Cardiac muscle cell (in vitro differentiated cells and primary cell): ENCODE results near the gene XIRP2. TPM values are rescaled to one million over a fixed set of nuclear protein-coding genes. Genes with fewer than 3 reads are reported as not detected.

ENCODE experiments used
- DNase-seq, 2 donors: peaks; one replicate each; pipeline versions ENCODE4 v3.0.0 to v3.0.0-alpha.2; 2010 to 2017; ENCODE audit warnings: low read depth in 1 of 2, low spot score in 1 of 2
- H3K27ac ChIP-seq: fragments of 200-600 bp; sonication (generic); 2 replicates; pipeline ENCODE4 v1.5.1; 2016
- H3K27me3 ChIP-seq: fragments of 200-600 bp; sonication (generic); 2 replicates; pipeline ENCODE4 v1.6.0; 2016; ENCODE audit warnings: control low read depth
- H3K36me3 ChIP-seq: fragments of 200-600 bp; sonication (generic); 2 replicates; pipeline ENCODE4 v1.5.1; 2016; ENCODE audit warnings: control low read depth
- H3K4me1 ChIP-seq: fragments of 200-600 bp; sonication (generic); 2 replicates; pipeline ENCODE4 v1.8.1; 2017; ENCODE audit warnings: low read depth, mild to moderate bottlenecking, mixed run types
- H3K4me3 ChIP-seq: fragments of 200-600 bp; sonication (generic); 2 replicates; pipeline ENCODE4 v1.5.1; 2016; ENCODE audit warnings: mild to moderate bottlenecking
- H3K9me3 ChIP-seq: fragments of 200-600 bp; sonication (generic); 2 replicates; pipeline ENCODE4 v1.5.1; 2017; ENCODE audit warnings: low read depth, mild to moderate bottlenecking, control low read depth
- polyA plus RNA-seq: library from polyadenylated mRNA; unstranded; fragments of >200 nt; fragmentation: Nextera tagmentation; extraction: Ambion mirVana; gene quantifications from 2 replicates; pipeline ENCODE4 v1.2.1, GENCODE V29; 2016
- total RNA-seq: library from RNA; depleted of rRNA; stranded (reverse); fragments of >200 nt; gene quantifications from 2 replicates; pipeline ENCODE4 v1.2.3, GENCODE V29; 2016
- TF ChIP-seq, protein P1 (sequence below): IDR thresholded peaks from 2 replicates; pipeline ENCODE4 v1.5.1; 2012; ENCODE audit warnings: low read depth, mild to moderate bottlenecking, low read length

Gene XIRP2, protein sequence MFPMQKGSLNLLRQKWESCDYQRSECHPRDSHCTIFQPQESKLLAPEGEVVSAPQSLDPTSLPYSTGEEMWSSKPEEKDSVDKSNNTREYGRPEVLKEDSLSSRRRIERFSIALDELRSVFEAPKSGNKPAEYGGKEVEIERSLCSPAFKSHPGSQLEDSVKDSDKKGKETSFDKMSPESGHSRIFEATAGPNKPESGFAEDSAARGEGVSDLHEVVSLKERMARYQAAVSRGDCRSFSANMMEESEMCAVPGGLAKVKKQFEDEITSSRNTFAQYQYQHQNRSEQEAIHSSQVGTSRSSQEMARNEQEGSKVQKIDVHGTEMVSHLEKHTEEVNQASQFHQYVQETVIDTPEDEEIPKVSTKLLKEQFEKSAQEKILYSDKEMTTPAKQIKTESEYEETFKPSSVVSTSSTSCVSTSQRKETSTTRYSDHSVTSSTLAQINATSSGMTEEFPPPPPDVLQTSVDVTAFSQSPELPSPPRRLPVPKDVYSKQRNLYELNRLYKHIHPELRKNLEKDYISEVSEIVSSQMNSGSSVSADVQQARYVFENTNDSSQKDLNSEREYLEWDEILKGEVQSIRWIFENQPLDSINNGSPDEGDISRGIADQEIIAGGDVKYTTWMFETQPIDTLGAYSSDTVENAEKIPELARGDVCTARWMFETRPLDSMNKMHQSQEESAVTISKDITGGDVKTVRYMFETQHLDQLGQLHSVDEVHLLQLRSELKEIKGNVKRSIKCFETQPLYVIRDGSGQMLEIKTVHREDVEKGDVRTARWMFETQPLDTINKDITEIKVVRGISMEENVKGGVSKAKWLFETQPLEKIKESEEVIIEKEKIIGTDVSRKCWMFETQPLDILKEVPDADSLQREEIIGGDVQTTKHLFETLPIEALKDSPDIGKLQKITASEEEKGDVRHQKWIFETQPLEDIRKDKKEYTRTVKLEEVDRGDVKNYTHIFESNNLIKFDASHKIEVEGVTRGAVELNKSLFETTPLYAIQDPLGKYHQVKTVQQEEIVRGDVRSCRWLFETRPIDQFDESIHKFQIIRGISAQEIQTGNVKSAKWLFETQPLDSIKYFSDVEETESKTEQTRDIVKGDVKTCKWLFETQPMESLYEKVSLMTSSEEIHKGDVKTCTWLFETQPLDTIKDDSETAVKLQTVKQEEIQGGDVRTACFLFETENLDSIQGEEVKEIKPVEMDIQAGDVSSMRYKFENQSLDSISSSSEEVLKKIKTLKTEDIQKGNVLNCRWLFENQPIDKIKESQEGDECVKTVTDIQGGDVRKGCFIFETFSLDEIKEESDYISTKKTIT (N-terminal part only)
- total RNA-seq (0.51 and 0.53 TPM in 2 replicates), polyA plus RNA-seq (0.51 and 0.59 TPM in 2 replicates)

DNA sequence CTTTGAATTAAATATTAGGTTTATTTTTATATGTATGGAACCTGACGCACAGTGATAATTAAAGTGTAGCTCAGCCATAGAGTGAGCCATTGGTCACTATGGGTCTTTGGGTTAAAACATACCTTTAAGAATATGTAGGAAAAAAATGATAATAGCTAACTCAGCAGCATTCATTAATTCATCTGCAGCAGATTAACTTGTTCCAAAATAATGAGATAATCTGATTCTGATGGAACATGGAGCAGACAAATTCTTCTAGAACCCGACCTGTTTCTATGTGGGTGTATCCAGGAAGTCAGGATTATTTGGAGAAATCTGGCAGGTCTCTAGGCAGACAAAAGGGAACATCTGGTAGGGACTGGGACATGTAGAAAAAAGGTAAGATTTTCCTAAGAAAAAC, at the start of gene XIRP2:
XIRP2 (plus strand) TSS at position 301 of the 400 bp plus-strand sequence. CDS start 15,003 bp downstream, outside the sequence.
- H3K27ac ChIP-seq = no peak within 1 kb of the TSS
- no peaks in the 10 kb centered on the region for H3K4me1 ChIP-seq
- DNase-seq = no peak
- no peaks in the 10 kb centered on the region for H3K9me3 ChIP-seq
- no peaks in the 10 kb centered on the region for H3K27me3 ChIP-seq
- H3K4me3 ChIP-seq = no peak within 1 kb of the TSS
- H3K36me3 ChIP-seq = no peaks in the 10 kb centered on the region
- TF ChIP-seq, protein P1, sequence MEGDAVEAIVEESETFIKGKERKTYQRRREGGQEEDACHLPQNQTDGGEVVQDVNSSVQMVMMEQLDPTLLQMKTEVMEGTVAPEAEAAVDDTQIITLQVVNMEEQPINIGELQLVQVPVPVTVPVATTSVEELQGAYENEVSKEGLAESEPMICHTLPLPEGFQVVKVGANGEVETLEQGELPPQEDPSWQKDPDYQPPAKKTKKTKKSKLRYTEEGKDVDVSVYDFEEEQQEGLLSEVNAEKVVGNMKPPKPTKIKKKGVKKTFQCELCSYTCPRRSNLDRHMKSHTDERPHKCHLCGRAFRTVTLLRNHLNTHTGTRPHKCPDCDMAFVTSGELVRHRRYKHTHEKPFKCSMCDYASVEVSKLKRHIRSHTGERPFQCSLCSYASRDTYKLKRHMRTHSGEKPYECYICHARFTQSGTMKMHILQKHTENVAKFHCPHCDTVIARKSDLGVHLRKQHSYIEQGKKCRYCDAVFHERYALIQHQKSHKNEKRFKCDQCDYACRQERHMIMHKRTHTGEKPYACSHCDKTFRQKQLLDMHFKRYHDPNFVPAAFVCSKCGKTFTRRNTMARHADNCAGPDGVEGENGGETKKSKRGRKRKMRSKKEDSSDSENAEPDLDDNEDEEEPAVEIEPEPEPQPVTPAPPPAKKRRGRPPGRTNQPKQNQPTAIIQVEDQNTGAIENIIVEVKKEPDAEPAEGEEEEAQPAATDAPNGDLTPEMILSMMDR = no peak

DNA sequence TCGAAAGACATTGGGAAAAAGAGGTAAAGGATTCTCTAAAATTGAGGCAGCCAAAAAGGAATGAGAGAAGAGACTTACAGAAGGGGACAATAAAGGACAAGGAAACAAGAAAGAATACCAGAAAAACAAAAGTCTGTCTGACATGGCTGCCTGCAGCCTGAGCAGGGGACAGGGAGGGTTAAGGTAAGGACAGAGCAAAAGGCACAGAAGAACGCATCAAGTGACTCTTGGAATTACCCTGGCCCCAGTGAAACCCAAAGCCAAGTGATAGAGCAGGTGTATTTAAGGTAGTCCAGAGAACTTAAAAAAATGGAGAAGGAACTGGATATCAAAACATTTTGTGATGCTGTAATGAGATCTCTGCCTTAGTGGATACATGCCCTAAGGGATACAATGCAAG, 47.1 kb upstream of the XIRP2 start:
- DNase-seq = no peak
- TF ChIP-seq, protein P1 = no peak

DNA sequence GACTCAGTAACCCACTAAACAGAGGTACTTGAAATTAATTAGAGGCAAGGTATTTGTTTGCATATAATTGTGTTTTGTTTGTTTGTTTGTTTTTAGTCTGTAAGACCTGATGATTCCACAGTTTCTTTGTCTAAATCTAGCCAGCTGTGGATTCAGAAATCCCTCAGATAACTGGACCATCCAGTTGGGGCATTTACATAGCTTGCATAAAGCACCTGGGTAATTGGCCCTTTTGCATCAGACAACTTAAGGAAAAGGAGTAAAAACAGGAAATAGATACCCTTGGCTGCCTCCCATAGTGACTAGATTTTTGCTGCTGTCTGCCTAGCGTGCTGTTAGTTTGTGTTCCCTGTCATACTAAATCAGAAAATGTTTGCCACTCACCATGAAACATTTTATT, 46.6 kb upstream of the XIRP2 start:
- DNase-seq = no peak

More for the DNA sequence above, 47.1 kb upstream of the XIRP2 start:
- Histone ChIP-seq H3K27ac (no peak overlapping the region), H3K9me3 (no peaks in the 10 kb centered on the region), H3K36me3 (no peaks in the 10 kb centered on the region), H3K4me3 (no peak overlapping the region), H3K4me1 (no peaks in the 10 kb centered on the region), H3K27me3 (no peaks in the 10 kb centered on the region)

DNA sequence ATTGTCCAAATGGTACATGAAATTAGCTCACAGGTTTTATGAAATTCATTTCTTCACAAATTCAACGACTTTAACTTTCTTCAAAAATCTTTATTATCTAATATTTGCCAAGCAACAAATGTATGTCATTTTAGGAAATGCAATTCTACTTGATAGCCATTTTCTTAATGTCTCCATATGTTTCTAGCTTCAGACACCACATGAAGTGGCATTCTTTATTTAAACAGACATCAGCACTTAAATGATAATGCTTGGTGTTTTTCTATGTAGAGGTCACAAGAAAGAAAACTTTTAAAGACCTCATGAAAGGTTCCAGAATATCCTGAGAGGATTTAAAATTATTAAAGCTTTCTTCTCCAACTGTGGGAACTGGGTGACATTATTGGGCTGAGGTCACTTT, 44.2 kb upstream of the XIRP2 start:
- no peak overlapping the region for H3K27ac ChIP-seq
- TF ChIP-seq, protein P1 = no peak
- no peak overlapping the region for H3K4me3 ChIP-seq
- H3K36me3 ChIP-seq = no peaks in the 10 kb centered on the region
- no peaks in the 10 kb centered on the region for H3K27me3 ChIP-seq
- no peaks in the 10 kb centered on the region for H3K9me3 ChIP-seq
- no peak for DNase-seq
- H3K4me1 ChIP-seq = no peaks in the 10 kb centered on the region

More for the DNA sequence above, 46.6 kb upstream of the XIRP2 start:
- no peak overlapping the region for H3K4me3 ChIP-seq
- H3K27ac ChIP-seq = no peak overlapping the region
- H3K27me3 ChIP-seq = no peaks in the 10 kb centered on the region
- TF ChIP-seq, protein P1 = no peak
- no peaks in the 10 kb centered on the region for H3K4me1 ChIP-seq
- no peaks in the 10 kb centered on the region for H3K36me3 ChIP-seq
- no peaks in the 10 kb centered on the region for H3K9me3 ChIP-seq

DNA sequence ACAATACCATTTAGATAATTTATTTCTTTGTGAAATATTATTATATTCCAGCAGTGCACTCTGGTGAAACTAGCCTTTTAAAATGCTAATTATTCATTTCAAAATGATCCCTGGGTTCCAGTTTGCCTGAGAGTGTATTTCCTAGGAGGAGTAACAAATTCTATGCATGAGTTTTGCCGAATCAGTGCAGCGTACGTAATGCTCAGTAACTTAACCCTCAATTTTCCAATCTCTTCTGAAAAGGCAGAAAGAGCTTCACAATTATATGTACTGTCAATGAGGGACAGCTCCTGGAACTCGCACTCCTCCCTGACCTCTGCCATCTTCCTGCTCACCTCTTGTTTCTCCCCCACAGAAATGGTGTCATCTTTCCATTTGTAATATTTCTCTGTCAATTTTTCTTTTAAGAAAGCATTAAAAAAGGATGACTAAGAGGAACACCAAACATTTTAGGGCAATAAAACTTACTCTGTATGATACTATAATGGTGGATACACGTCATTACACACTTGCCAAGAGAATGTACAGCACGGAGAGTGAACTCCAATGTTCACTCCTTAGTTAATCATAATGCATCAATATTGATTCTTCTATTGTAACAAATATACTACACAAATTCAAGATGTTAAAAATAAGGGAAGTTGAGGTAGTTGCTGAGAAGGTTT, 25.7 kb upstream of the XIRP2 start:
- Histone ChIP-seq H3K4me3 (no peak overlapping the region), H3K27ac (no peak overlapping the region), H3K36me3 (no peaks in the 10 kb centered on the region), H3K4me1 (no peaks in the 10 kb centered on the region), H3K9me3 (no peaks in the 10 kb centered on the region), H3K27me3 (no peaks in the 10 kb centered on the region)
- DNase-seq = no peak
- TF ChIP-seq, protein P1 = no peak
